ENCODE results near the gene MTARC2. TPM values are rescaled to one million over a fixed set of nuclear protein-coding genes. Genes with fewer than 3 reads are reported as not detected.

MTARC2 gene
- total RNA-seq, 1 experiment from 2014 or later: 13.3 TPM

GRCh38 chr1:220811695-220812094, 63.6 kb downstream of the MTARC2 start:
- no peaks in the 10 kb centered on the region for H3K4me1 ChIP-seq (ENCODE audit: insufficient read depth, low read length)
- H3K79me2 ChIP-seq (ENCODE audit: low read length): no peaks in the 10 kb centered on the region
- H2AFZ ChIP-seq (ENCODE audit: low read length): no peak overlapping the region
- H3K9me2 ChIP-seq (replicated peaks; ENCODE audit: low read length): no peaks in the 10 kb centered on the region
- H3K27me3 ChIP-seq (ENCODE audit: low read length): no peaks in the 10 kb centered on the region
- no peaks in the 10 kb centered on the region for H3F3A ChIP-seq (ENCODE audit: low read length, unreplicated experiment)
- TF ChIP-seq CTCF (conservative IDR thresholded peaks at IDR 0.05; ENCODE audit: low read depth, low read length): no peak
- TF ChIP-seq EZH2phosphoT487 (IDR thresholded peaks at IDR 0.05; ENCODE audit: borderline replicate concordance, low read length): no peak
- no peak for TF ChIP-seq EZH2 (IDR thresholded peaks at IDR 0.05; ENCODE audit: low read length, unreplicated experiment)
- BruUV-seq (replicated peaks): no TSS peak
- ChIA-PET CTCF (interaction anchor here (0.5 kb wide), 1 partner anchor 79 kb away, joined by 5 read pairs; no protein-coding TSS in a partner anchor), POLR2A (ENCODE audit: unreplicated experiment) (no interaction called here)
- H3K4me3 ChIP-seq (ENCODE audit: low read length): no peak overlapping the region
- DNase-seq (peak; percentile 66), ATAC-seq (peak; percentile 75)
- no peak overlapping the region for H3K27ac ChIP-seq (ENCODE audit: low read length)
- peaks cover 11% of the 10 kb centered on the region for H3K36me3 ChIP-seq (ENCODE audit: low read depth, low read length)
- no peak overlapping the region for H3K4me2 ChIP-seq (ENCODE audit: low read length)
- no peaks in the 10 kb centered on the region for H4K20me1 ChIP-seq (ENCODE audit: low read length)
- intact Hi-C loops (cut with micrococcal nuclease): loop anchor here (1.0 to 5.0 kb wide), 3 partner anchors 63 to 624 kb away; no protein-coding TSS in a partner anchor
- no peaks in the 10 kb centered on the region for H3K9me3 ChIP-seq (ENCODE audit: low read length)
- no peak overlapping the region for H3K9ac ChIP-seq (ENCODE audit: low read length)

- H3F3A ChIP-seq (ENCODE audit: low read length, unreplicated experiment): no peaks in the 10 kb centered on the region
- H3K27me3 ChIP-seq (ENCODE audit: low read length): no peaks in the 10 kb centered on the region
- H3K9ac ChIP-seq (ENCODE audit: low read length): no peak overlapping the region
- DNase-seq: no peak
- H3K4me1 ChIP-seq (ENCODE audit: insufficient read depth, low read length): no peaks in the 10 kb centered on the region
- H2AFZ ChIP-seq (ENCODE audit: low read length): no peak overlapping the region
- TF ChIP-seq EZH2 (IDR thresholded peaks at IDR 0.05; ENCODE audit: low read length, unreplicated experiment) (no peak), EZH2phosphoT487 (IDR thresholded peaks at IDR 0.05; ENCODE audit: borderline replicate concordance, low read length) (no peak), CTCF (conservative IDR thresholded peaks at IDR 0.05; ENCODE audit: low read depth, low read length) (no peak)
- H3K9me2 ChIP-seq (replicated peaks; ENCODE audit: low read length): no peaks in the 10 kb centered on the region
- peaks cover 11% of the 10 kb centered on the region for H3K36me3 ChIP-seq (ENCODE audit: low read depth, low read length)
- intact Hi-C loops (cut with micrococcal nuclease): loop anchor here (5.0 kb wide), 1 partner anchor 390 kb away; no protein-coding TSS in a partner anchor
- H3K9me3 ChIP-seq (ENCODE audit: low read length): no peaks in the 10 kb centered on the region
- H3K4me3 ChIP-seq (ENCODE audit: low read length): no peak overlapping the region
- no peaks in the 10 kb centered on the region for H3K79me2 ChIP-seq (ENCODE audit: low read length)
- H4K20me1 ChIP-seq (ENCODE audit: low read length): no peaks in the 10 kb centered on the region
- ChIA-PET CTCF (interaction anchor here (0.5 kb wide), 2 partner anchors 31 to 79 kb away, joined by 5 to 7 read pairs; no protein-coding TSS in a partner anchor), POLR2A (ENCODE audit: unreplicated experiment) (no interaction called here)
- H3K4me2 ChIP-seq (ENCODE audit: low read length): no peak overlapping the region
- ATAC-seq: no peak
- no TSS peak for BruUV-seq (replicated peaks)
- no peak overlapping the region for H3K27ac ChIP-seq (ENCODE audit: low read length)
Measured at GRCh38 chr1:220812308-220812707, 64.2 kb downstream of the MTARC2 start.

DNA sequence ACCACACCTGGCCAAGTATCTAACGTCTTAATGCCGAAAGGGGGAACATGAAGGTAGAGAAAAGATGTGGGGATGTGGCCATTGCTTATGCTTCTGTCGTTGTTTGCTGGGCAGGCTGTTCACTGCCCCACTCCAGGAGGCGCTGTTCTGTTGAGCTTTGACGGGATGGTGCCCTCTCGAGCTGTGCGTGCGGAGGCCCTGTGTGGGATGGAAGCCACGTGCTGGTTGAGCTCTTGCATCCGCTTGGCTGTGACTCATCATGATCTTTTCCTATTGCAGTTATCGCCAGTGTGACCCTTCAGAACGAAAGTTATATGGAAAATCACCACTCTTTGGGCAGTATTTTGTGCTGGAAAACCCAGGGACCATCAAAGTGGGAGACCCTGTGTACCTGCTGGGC, 64.9 kb downstream of the MTARC2 start:
- H3K9ac ChIP-seq (ENCODE audit: low read length): no peak overlapping the region
- H3K9me2 ChIP-seq (replicated peaks; ENCODE audit: low read length): no peaks in the 10 kb centered on the region
- ChIA-PET POLR2A (ENCODE audit: unreplicated experiment) (no interaction called here), CTCF (no interaction called here)
- H3F3A ChIP-seq (ENCODE audit: low read length, unreplicated experiment): no peaks in the 10 kb centered on the region
- no peaks in the 10 kb centered on the region for H3K9me3 ChIP-seq (ENCODE audit: low read length)
- TF ChIP-seq EZH2 (IDR thresholded peaks at IDR 0.05; ENCODE audit: low read length, unreplicated experiment) (no peak), CTCF (conservative IDR thresholded peaks at IDR 0.05; ENCODE audit: low read depth, low read length) (no peak; the same call in 1 of the 2 replicates), EZH2phosphoT487 (IDR thresholded peaks at IDR 0.05; ENCODE audit: borderline replicate concordance, low read length) (no peak)
- H3K4me2 ChIP-seq (ENCODE audit: low read length): no peak overlapping the region
- no peaks in the 10 kb centered on the region for H3K79me2 ChIP-seq (ENCODE audit: low read length)
- no TSS peak for BruUV-seq (replicated peaks)
- H2AFZ ChIP-seq (ENCODE audit: low read length): no peak overlapping the region
- H3K27ac ChIP-seq (ENCODE audit: low read length): no peak overlapping the region
- no peaks in the 10 kb centered on the region for H4K20me1 ChIP-seq (ENCODE audit: low read length)
- H3K4me1 ChIP-seq (ENCODE audit: insufficient read depth, low read length): no peaks in the 10 kb centered on the region
- H3K27me3 ChIP-seq (ENCODE audit: low read length): no peaks in the 10 kb centered on the region
- peaks cover 11% of the 10 kb centered on the region for H3K36me3 ChIP-seq (ENCODE audit: low read depth, low read length)
- no peak overlapping the region for H3K4me3 ChIP-seq (ENCODE audit: low read length)
- DNase-seq (no peak), ATAC-seq (no peak)
- intact Hi-C loops (cut with micrococcal nuclease): loop anchor here (5.0 kb wide), 1 partner anchor 389 kb away; no protein-coding TSS in a partner anchor

Data from PC-3 (cell line).